Neural cell (in vitro differentiated cells): ENCODE data around the gene THADA. TPM values are rescaled to one million over a fixed set of nuclear protein-coding genes. Genes with fewer than 3 reads are reported as not detected.

Source experiments
- H2AFZ ChIP-seq: fragments of 200-600, 300-800 bp; sonication (generic), shearing (Covaris generic); 2 replicates; pipeline ENCODE4 v1.6.0; 2014; ENCODE audit warnings: low read depth, mild to moderate bottlenecking, antibody characterized with exemption, low read length, moderate library complexity
- H3F3A ChIP-seq: fragments of 200-600 bp; shearing (Covaris generic); 2 replicates; pipeline ENCODE4 v1.6.1; 2016; ENCODE audit warnings: mild to moderate bottlenecking, moderate library complexity, mixed read lengths, antibody characterized with exemption, low read length; ENCODE audit not compliant: insufficient read depth, poor library complexity, severe bottlenecking
- H3K27ac ChIP-seq: fragments of 200-600, 300-800 bp; sonication (generic), shearing (Covaris generic); 2 replicates; pipeline ENCODE4 v1.5.1; 2014; ENCODE audit warnings: mild to moderate bottlenecking, low read length, moderate library complexity
- H3K27me3 ChIP-seq: fragments of 300-800, 200-600 bp; sonication (generic), shearing (Covaris generic); 2 replicates; pipeline ENCODE4 v1.6.0; 2014; ENCODE audit warnings: mild to moderate bottlenecking, low read depth, low read length, moderate library complexity; ENCODE audit not compliant: insufficient read depth
- H3K36me3 ChIP-seq: fragments of 300-800, 200-600 bp; sonication (generic), shearing (Covaris generic); 2 replicates; pipeline ENCODE4 v1.5.1; 2014; ENCODE audit warnings: mild to moderate bottlenecking, antibody characterized with exemption, low read length, moderate library complexity; ENCODE audit not compliant: insufficient read depth
- H3K4me2 ChIP-seq: fragments of 300-800, 200-600 bp; sonication (generic), shearing (Covaris generic); 2 replicates; pipeline ENCODE4 v1.6.0; 2014; ENCODE audit warnings: mild to moderate bottlenecking, low read length
- H3K4me3 ChIP-seq: fragments of 300-800, 200-600 bp; sonication (generic), shearing (Covaris generic); 2 replicates; pipeline ENCODE4 v1.5.1; 2014; ENCODE audit warnings: mild to moderate bottlenecking, low read length, moderate library complexity
- H3K79me2 ChIP-seq: fragments of 200-600 bp; shearing (Covaris generic); replicated peaks from 2 replicates; pipeline ENCODE4 v1.6.0; 2014; ENCODE audit warnings: mild to moderate bottlenecking, low read length, moderate library complexity; ENCODE audit not compliant: insufficient read depth
- H3K9ac ChIP-seq: fragments of 300-800, 200-600 bp; sonication (generic), shearing (Covaris generic); 2 replicates; pipeline ENCODE4 v1.6.1; 2016; ENCODE audit warnings: mild to moderate bottlenecking, low read length, mixed read lengths
- H3K9me2 ChIP-seq: fragments of 200-600 bp; shearing (Covaris generic); 2 replicates; pipeline ENCODE4 v1.6.1; 2016; ENCODE audit warnings: mild to moderate bottlenecking, low read length, mixed read lengths; ENCODE audit not compliant: insufficient read depth
- H3K9me3 ChIP-seq: fragments of 200-600, 300-800 bp; sonication (generic), shearing (Covaris generic); 2 replicates; pipeline ENCODE4 v1.6.1; 2016; ENCODE audit warnings: mild to moderate bottlenecking, mixed run types, low read length, moderate library complexity, mixed read lengths
- H4K20me1 ChIP-seq: fragments of 200-600 bp; shearing (Covaris generic); 2 replicates; pipeline ENCODE4 v1.6.1; 2016; ENCODE audit warnings: mild to moderate bottlenecking, mixed run types; ENCODE audit not compliant: insufficient read depth
- CTCF ChIP-seq: fragments of 450-650 bp; IDR thresholded peaks from 2 replicates; pipeline ENCODE4 v1.5.1; 2014; ENCODE audit warnings: antibody characterized with exemption, mild to moderate bottlenecking, moderate library complexity; ENCODE audit not compliant: poor library complexity, severe bottlenecking
- EP300 ChIP-seq: fragments of 450-650 bp; conservative IDR thresholded peaks from 2 replicates; pipeline ENCODE4 v1.6.1; 2014; ENCODE audit warnings: antibody characterized with exemption, mild to moderate bottlenecking, moderate library complexity; ENCODE audit not compliant: poor library complexity, severe bottlenecking
- EZH2 ChIP-seq: fragments of 200-600, 300-800 bp; shearing (Covaris generic), sonication (generic); IDR thresholded peaks from 2 replicates; pipeline ENCODE4 v1.6.1; 2014; ENCODE audit warnings: antibody characterized with exemption, low read length, borderline replicate concordance, mild to moderate bottlenecking; ENCODE audit not compliant: insufficient read depth, poor library complexity, severe bottlenecking
- MXI1 ChIP-seq: fragments of 450-650 bp; conservative IDR thresholded peaks from 2 replicates; pipeline ENCODE4 v1.6.1; 2014; ENCODE audit warnings: antibody characterized with exemption, mild to moderate bottlenecking; ENCODE audit not compliant: poor library complexity, severe bottlenecking
- POLR2AphosphoS5 ChIP-seq: IDR thresholded peaks from 2 replicates; pipeline ENCODE4 v1.6.1; 2012
- RAD21 ChIP-seq: fragments of 450-650 bp; conservative IDR thresholded peaks from 2 replicates; pipeline ENCODE4 v1.6.1; 2014; ENCODE audit warnings: antibody characterized with exemption, mild to moderate bottlenecking, moderate library complexity
- REST ChIP-seq: IDR thresholded peaks from 2 replicates; pipeline ENCODE4 v1.6.1; 2012; ENCODE audit warnings: borderline replicate concordance
- SMC3 ChIP-seq: fragments of 450-650 bp; conservative IDR thresholded peaks from 2 replicates; pipeline ENCODE4 v1.6.1; 2014; ENCODE audit warnings: antibody characterized with exemption, mild to moderate bottlenecking, moderate library complexity; ENCODE audit not compliant: poor library complexity
- TAF1 ChIP-seq: IDR thresholded peaks from 2 replicates; pipeline ENCODE4 v1.6.1; 2012; ENCODE audit warnings: low read depth
- polyA plus RNA-seq: library from polyadenylated mRNA; depleted of rRNA; stranded (reverse); fragments of >200 nt; gene quantifications from 2 replicates; pipeline ENCODE4 v1.2.3, GENCODE V29; 2014

The THADA gene
- polyA plus RNA-seq, 1 donor from 2014 or later = 8.5 TPM

- no peaks in the 10 kb centered on the region for H3K27me3 ChIP-seq
- no peaks in the 10 kb centered on the region for H3F3A ChIP-seq
- H3K9ac ChIP-seq = no peak overlapping the region
- H3K27ac ChIP-seq = no peak overlapping the region
- no peak overlapping the region for H3K4me2 ChIP-seq
- TF ChIP-seq REST (no peak), CTCF (no peak), RAD21 (no peak), EP300 (no peak), EZH2 (no peak), POLR2AphosphoS5 (no peak), MXI1 (no peak), TAF1 (no peak), SMC3 (no peak)
- H2AFZ ChIP-seq = no peak overlapping the region
- H3K4me3 ChIP-seq = no peak overlapping the region
- H3K9me3 ChIP-seq = no peaks in the 10 kb centered on the region
- no peaks in the 10 kb centered on the region for H3K79me2 ChIP-seq
- H4K20me1 ChIP-seq = no peaks in the 10 kb centered on the region
- H3K9me2 ChIP-seq = no peaks in the 10 kb centered on the region
- H3K36me3 ChIP-seq = no peaks in the 10 kb centered on the region
Measured at GRCh38 chr2:43541165-43541564, 54.7 kb downstream of the THADA start.

- no peaks in the 10 kb centered on the region for H3K36me3 ChIP-seq
- H4K20me1 ChIP-seq = no peaks in the 10 kb centered on the region
- H3K9me3 ChIP-seq = no peaks in the 10 kb centered on the region
- no peak overlapping the region for H2AFZ ChIP-seq
- TF ChIP-seq MXI1 = no peak
- no peak for TF ChIP-seq RAD21
- TF ChIP-seq TAF1 = no peak
- no peak for TF ChIP-seq CTCF
- TF ChIP-seq EP300 = no peak
- TF ChIP-seq SMC3 = no peak
- no peak for TF ChIP-seq EZH2
- TF ChIP-seq REST = no peak
- TF ChIP-seq POLR2AphosphoS5 = no peak
- no peaks in the 10 kb centered on the region for H3F3A ChIP-seq
- no peaks in the 10 kb centered on the region for H3K27me3 ChIP-seq
- H3K4me3 ChIP-seq = no peak overlapping the region
- H3K9me2 ChIP-seq = no peaks in the 10 kb centered on the region
- H3K27ac ChIP-seq = no peak overlapping the region
- H3K9ac ChIP-seq = no peak overlapping the region
- no peaks in the 10 kb centered on the region for H3K79me2 ChIP-seq
- H3K4me2 ChIP-seq = no peak overlapping the region
Measured at GRCh38 chr2:43540021-43540779, 55.6 kb downstream of the THADA start.
